Endodermal cell (in vitro differentiated cells): ENCODE measurements around the gene UBE2J1. TPM values are rescaled to one million over a fixed set of nuclear protein-coding genes. Genes with fewer than 3 reads are reported as not detected.

ENCODE experiments used
- DNase-seq: peaks from one replicate; pipeline ENCODE4 v3.0.0-alpha.2; 2017
- H3K27ac ChIP-seq: 2 replicates; pipeline ENCODE4 v1.5.1; 2013; ENCODE audit warnings: mild to moderate bottlenecking, low read depth, low read length, moderate library complexity
- H3K27me3 ChIP-seq: 2 replicates; pipeline ENCODE4 v1.6.1; 2013; ENCODE audit warnings: mild to moderate bottlenecking, low read length, moderate library complexity; ENCODE audit not compliant: insufficient read depth, control insufficient read depth, poor library complexity, severe bottlenecking
- H3K36me3 ChIP-seq: 2 replicates; pipeline ENCODE4 v1.7.0; 2013; ENCODE audit warnings: mild to moderate bottlenecking, low read length, moderate library complexity; ENCODE audit not compliant: control insufficient read depth, insufficient read depth
- H3K4me1 ChIP-seq: one replicate; pipeline ENCODE4 v1.7.0; 2013; ENCODE audit warnings: low read length; ENCODE audit not compliant: control insufficient read depth, insufficient read depth
- H3K4me3 ChIP-seq: 2 replicates; pipeline ENCODE4 v1.5.1; 2013; ENCODE audit warnings: mild to moderate bottlenecking, low read length, moderate library complexity
- H3K9ac ChIP-seq: 2 replicates; pipeline ENCODE4 v1.6.1; 2013; ENCODE audit warnings: mild to moderate bottlenecking, low read length, moderate library complexity; ENCODE audit not compliant: poor library complexity, severe bottlenecking; ENCODE audit errors: extremely low read depth
- H3K9me3 ChIP-seq: 2 replicates; pipeline ENCODE4 v1.6.1; 2013; ENCODE audit warnings: mild to moderate bottlenecking, low read length, moderate library complexity; ENCODE audit not compliant: control insufficient read depth
- H3K27ac Mint-ChIP-seq: 2 replicates; pipeline ENCODE4 v1.8.0; 2020; ENCODE audit warnings: mixed read lengths
- H3K27me3 Mint-ChIP-seq: 2 replicates; pipeline ENCODE4 v1.8.0; 2021; ENCODE audit warnings: mild to moderate bottlenecking, mixed read lengths; ENCODE audit not compliant: insufficient read depth
- H3K36me3 Mint-ChIP-seq: 2 replicates; pipeline ENCODE4 v1.8.0; 2020; ENCODE audit warnings: low read depth, mixed read lengths
- H3K4me1 Mint-ChIP-seq: 2 replicates; pipeline ENCODE4 v1.8.0; 2020; ENCODE audit warnings: mixed read lengths
- H3K4me3 Mint-ChIP-seq: 2 replicates; pipeline ENCODE4 v1.8.0; 2020; ENCODE audit warnings: mild to moderate bottlenecking, moderate library complexity, mixed read lengths
- H3K9me3 Mint-ChIP-seq: 2 replicates; pipeline ENCODE4 v1.8.0; 2020; ENCODE audit warnings: mild to moderate bottlenecking, mixed read lengths
- WGBS, 2 experiments: methylation state at CpG; one replicate each; pipeline versions ENCODE4 v1.1.5 to v1.1.7; 2013; ENCODE audit warnings: missing lambda C conversion rate in 2 of 2, mixed read lengths in 1 of 2; ENCODE audit not compliant: insufficient coverage in 1 of 2, insufficient read length in 1 of 2; 5-methylcytosine and 5-hydroxymethylcytosine counted together
- total RNA-seq, 2 donors: library from RNA; stranded (reverse); fragmentation: NEBNext Ultra II Directional in 1 of 2; extraction: Animal tissue kit (Norgen Biotek cat#: 25700) in 1 of 2; gene quantifications; 2 replicates in 1 of 2; 3 replicates in 1 of 2; pipeline ENCODE4 v1.2.1, GENCODE V29; 2021
- TF ChIP-seq, protein P1 (sequence below): fragments of 200-600 bp; sonication (generic); conservative IDR thresholded peaks from 2 replicates; pipeline ENCODE4 v1.5.0; 2021; ENCODE audit warnings: antibody characterized with exemption, mild to moderate bottlenecking

The UBE2J1 gene
- total RNA-seq, 2 donors from 2014 or later, result 20.1 to 21.9 TPM

DNA sequence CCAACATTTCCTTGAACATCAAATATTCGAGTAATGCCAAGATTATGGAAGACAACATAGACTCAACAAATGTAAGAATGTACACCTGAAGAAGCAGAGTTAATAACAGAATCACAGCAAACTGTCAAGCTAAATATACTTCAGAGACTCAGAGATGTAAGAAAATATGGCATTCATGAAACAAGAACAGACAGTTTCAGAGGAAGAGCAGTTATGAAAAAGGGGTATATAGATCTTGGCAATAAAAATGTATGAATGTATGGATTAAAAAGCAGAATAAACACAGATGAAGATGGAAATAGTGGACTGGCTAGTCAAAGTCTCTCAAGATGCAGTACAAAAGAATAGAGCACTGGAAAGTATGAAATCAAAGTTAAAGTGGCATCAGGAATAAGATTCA, 41.1 kb upstream of the UBE2J1 start:
- Histone ChIP-seq H3K27ac (no peak overlapping the region), H3K36me3 (no peaks in the 10 kb centered on the region), H3K9ac (no peak overlapping the region), H3K9me3 (no peaks in the 10 kb centered on the region), H3K4me1 (no peaks in the 10 kb centered on the region), H3K27me3 (no peaks in the 10 kb centered on the region), H3K4me3 (no peak overlapping the region)
- H3K27me3 Mint-ChIP-seq, result peaks cover 11% of the 10 kb centered on the region
- TF ChIP-seq, protein P1, sequence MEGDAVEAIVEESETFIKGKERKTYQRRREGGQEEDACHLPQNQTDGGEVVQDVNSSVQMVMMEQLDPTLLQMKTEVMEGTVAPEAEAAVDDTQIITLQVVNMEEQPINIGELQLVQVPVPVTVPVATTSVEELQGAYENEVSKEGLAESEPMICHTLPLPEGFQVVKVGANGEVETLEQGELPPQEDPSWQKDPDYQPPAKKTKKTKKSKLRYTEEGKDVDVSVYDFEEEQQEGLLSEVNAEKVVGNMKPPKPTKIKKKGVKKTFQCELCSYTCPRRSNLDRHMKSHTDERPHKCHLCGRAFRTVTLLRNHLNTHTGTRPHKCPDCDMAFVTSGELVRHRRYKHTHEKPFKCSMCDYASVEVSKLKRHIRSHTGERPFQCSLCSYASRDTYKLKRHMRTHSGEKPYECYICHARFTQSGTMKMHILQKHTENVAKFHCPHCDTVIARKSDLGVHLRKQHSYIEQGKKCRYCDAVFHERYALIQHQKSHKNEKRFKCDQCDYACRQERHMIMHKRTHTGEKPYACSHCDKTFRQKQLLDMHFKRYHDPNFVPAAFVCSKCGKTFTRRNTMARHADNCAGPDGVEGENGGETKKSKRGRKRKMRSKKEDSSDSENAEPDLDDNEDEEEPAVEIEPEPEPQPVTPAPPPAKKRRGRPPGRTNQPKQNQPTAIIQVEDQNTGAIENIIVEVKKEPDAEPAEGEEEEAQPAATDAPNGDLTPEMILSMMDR, result no peak
- peaks cover 7% of the 10 kb centered on the region for H3K9me3 Mint-ChIP-seq
- H3K36me3 Mint-ChIP-seq, result no peaks in the 10 kb centered on the region
- WGBS, 2 experiments, result 96% methylated on average over 1 of the region's 1 CpG; no CpG with 5 or more reads in 1 of the 2 experiments
- H3K27ac Mint-ChIP-seq, result no peak overlapping the region
- H3K4me3 Mint-ChIP-seq, result no peak overlapping the region
- DNase-seq, result no peak
- H3K4me1 Mint-ChIP-seq, result peaks cover 3% of the 10 kb centered on the region

DNA sequence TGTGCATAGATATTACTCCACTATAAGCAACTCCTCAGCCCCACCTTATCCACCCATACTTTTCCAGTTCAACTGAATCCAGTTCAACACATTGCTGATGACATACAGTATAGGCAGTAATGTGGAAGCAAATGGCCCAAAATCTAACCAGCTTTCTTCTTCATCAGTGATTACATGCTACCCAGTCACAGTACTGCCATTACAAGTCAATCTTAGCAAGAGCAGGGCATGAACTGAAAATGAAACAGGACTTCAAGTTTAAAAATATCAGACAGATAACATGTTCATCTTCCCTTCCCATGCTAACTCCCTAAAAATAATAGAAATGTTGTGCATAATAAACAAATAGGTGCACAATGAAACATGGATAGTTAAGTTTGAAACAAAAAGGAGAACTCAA, 40.3 kb upstream of the UBE2J1 start:
- H3K4me1 Mint-ChIP-seq, result no peaks in the 10 kb centered on the region

GRCh38 chr6:89388846-89389245, 36.3 kb upstream of the UBE2J1 start:
- no peaks in the 10 kb centered on the region for H3K36me3 Mint-ChIP-seq
- Histone ChIP-seq H3K36me3 (no peaks in the 10 kb centered on the region), H3K27me3 (no peaks in the 10 kb centered on the region), H3K27ac (no peak overlapping the region), H3K9ac (no peak overlapping the region), H3K4me1 (no peaks in the 10 kb centered on the region), H3K9me3 (no peaks in the 10 kb centered on the region), H3K4me3 (no peak overlapping the region)
- H3K4me3 Mint-ChIP-seq, result no peak overlapping the region
- H3K4me1 Mint-ChIP-seq, result no peaks in the 10 kb centered on the region
- DNase-seq, result no peak
- peaks cover 2% of the 10 kb centered on the region for H3K9me3 Mint-ChIP-seq
- 93 to 96% methylated on average over 6 of the region's 6 CpGs for WGBS, 2 experiments
- H3K27me3 Mint-ChIP-seq, result peaks cover 13% of the 10 kb centered on the region
- no peak overlapping the region for H3K27ac Mint-ChIP-seq
- TF ChIP-seq, protein P1, result no peak

More for the DNA sequence above, 40.3 kb upstream of the UBE2J1 start:
- Histone ChIP-seq H3K36me3 (no peaks in the 10 kb centered on the region), H3K4me3 (no peak overlapping the region), H3K4me1 (no peaks in the 10 kb centered on the region), H3K27ac (no peak overlapping the region), H3K9me3 (no peaks in the 10 kb centered on the region), H3K9ac (no peak overlapping the region), H3K27me3 (no peaks in the 10 kb centered on the region)
- no peak overlapping the region for H3K4me3 Mint-ChIP-seq
- DNase-seq, result no peak
- H3K27me3 Mint-ChIP-seq, result peaks cover 11% of the 10 kb centered on the region
- peaks cover 7% of the 10 kb centered on the region for H3K9me3 Mint-ChIP-seq
- no peak overlapping the region for H3K27ac Mint-ChIP-seq
- TF ChIP-seq, protein P1, result no peak
- no peaks in the 10 kb centered on the region for H3K36me3 Mint-ChIP-seq
